GM12874 (cell line): ENCODE data around the gene B3GNT5.

ENCODE experiments used
- TF ChIP-seq, protein P1 (sequence below): IDR thresholded peaks from 2 replicates; pipeline ENCODE4 v1.5.1; 2011; ENCODE audit warnings: low read depth, mild to moderate bottlenecking, control low read depth, low read length, moderate library complexity; ENCODE audit not compliant: insufficient read depth

The B3GNT5 gene

DNA sequence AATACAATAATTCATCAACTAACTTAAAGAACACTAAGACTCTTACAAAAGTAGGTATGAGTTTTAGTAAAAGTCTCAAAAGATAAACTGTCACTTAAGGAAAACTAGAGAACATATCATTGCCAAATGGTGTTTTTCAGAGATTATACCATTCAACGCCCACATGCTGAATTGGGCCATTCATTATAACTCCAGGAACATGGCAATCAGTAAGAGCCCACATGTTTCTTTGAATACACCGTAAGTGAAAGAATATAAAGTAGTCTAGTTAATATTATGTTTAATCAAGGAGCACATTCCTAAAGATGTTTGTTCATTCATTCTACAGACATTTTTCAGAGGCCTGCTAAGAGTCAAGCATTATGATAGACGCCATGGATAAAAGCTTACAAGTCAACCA, 22.9 kb downstream of the B3GNT5 start:
- TF ChIP-seq, protein P1, sequence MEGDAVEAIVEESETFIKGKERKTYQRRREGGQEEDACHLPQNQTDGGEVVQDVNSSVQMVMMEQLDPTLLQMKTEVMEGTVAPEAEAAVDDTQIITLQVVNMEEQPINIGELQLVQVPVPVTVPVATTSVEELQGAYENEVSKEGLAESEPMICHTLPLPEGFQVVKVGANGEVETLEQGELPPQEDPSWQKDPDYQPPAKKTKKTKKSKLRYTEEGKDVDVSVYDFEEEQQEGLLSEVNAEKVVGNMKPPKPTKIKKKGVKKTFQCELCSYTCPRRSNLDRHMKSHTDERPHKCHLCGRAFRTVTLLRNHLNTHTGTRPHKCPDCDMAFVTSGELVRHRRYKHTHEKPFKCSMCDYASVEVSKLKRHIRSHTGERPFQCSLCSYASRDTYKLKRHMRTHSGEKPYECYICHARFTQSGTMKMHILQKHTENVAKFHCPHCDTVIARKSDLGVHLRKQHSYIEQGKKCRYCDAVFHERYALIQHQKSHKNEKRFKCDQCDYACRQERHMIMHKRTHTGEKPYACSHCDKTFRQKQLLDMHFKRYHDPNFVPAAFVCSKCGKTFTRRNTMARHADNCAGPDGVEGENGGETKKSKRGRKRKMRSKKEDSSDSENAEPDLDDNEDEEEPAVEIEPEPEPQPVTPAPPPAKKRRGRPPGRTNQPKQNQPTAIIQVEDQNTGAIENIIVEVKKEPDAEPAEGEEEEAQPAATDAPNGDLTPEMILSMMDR, result no peak

DNA sequence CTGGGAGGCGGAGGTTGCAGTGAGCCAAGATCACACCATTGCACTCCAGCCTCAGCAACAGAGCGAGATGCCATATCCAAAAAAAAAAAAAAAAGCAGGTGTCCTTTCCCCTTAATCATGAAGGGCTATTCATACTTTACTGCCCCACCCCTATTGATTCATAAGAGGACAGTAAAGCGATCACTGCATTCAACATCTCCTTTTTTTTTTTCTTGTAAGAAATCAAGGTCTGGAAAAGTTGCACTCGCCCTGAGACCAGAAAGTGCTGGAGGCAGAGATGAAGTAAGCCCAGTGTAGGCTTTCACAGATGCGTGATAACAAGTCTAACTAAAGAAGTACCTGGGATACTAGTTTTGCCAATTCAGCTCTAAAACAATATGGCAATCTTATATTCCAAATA, 24.2 kb downstream of the B3GNT5 start:
- TF ChIP-seq, protein P1, result no peak

DNA sequence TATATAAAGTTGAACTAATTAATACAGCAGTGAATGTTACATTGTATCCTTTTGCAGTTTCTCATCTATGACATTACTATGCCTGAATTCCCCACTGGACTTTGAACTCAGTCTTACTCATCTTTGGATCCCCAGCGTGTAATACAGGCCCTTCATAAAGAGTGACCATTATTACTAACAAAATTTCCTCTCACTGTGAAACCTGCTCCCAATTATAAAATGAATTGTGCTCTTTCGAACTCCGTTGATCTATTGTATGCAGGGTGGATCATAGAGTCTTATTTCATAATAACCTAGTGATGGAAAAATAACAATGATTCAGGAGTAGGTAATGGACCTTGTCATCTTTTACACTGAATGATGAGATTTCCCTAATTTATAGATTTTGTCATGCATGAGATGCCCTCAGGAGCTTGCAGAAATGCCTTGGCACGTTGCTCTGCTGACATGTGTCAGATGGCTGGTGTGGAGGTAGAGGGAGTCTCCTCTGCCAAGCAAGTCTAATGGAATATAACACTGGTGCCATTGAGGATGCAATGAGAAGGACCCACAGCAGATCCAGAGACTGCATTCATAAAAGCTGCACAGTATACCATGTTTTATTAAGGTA, 25.5 kb downstream of the B3GNT5 start:
- TF ChIP-seq, protein P1, result no peak

DNA sequence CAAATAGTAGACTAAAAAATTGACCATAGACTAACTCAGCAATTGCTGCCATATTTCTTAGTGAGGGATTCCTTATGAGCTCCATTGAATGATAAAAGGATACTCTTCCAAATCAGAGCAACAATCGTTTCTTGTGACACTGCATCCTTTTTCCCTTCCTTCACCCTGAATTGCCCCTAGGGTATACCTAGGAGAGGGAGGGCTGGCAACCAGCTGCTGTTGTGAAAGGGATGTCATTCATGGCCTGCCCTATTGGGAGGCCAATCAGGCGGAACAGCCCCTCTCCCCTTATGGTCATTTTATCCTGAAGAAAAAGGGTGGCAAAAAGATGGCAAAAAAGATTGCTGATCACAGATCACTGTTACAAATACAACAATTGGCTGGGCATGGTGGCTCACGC, 26.3 kb downstream of the B3GNT5 start:
- TF ChIP-seq, protein P1, result no peak

DNA sequence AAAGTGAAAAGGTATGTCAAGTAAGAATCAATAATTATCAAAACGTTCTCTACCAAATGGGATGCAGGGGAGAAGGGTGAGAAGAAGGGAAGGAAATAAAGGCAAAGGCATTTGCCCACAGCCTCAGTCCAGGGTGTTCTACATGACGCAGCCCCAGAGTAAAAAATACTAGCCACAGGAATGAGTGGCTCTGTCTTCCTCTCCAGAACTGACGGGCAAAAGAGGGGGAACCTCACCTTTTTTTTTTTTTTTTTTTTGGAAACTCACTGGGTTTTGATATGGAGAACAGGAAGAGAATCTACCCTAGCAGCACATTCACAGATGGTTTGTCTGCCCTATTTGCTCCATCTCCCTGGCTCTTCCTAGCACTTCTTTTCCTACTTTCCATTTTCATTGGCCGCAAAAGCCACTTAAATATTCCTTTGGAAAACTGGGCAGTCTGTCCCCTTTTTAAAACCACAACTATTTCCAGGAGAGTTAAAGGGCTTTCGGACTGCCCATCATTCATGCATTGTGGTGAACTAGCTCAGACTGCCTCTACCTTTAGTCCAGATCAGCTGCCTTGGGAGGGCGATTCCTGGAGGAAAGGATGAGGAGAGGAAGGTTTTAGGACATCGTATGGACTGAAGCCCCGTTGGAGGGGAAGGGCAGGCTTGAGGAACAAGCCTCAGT, 28.2 kb downstream of the B3GNT5 start:
- TF ChIP-seq, protein P1, result no peak

DNA sequence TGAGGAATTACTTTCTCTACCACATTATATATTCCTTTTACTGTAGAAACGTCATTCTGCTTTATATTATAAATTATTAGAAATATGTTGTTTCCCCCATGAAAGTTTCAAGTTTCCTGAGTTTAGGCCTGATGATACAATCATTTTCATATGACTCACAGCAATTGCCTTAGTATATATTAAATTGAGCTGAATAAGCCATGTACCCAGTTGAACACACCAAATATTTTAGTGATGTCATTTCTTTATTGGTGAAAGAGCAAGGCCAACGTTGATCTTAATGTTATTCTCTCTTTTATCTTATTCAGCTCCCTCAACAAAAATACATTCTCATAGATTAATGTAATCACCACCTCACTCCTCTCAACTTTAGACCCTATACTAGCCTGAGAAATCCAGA, 30.8 kb downstream of the B3GNT5 start:
- TF ChIP-seq, protein P1, result no peak

DNA sequence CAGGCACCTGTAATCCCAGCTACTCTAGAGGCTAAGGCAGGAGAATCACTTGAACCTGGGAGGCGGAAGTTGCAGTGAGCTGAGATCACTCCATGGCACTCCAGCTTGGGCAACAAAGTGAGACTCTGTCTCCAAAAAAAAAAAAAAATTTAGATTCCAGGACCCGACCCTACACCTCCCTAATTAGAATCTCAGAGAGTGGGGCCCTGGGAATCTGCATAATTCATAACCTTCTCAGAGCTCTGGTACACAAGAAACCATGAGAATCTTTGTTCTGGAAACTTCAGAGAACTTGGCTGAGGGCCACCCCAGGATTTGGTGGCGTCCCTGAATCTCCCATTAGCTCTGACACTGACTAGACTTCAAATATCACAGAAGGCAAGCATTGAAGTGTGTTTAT, 31.5 kb downstream of the B3GNT5 start:
- TF ChIP-seq, protein P1, result no peak
